OCI-LY7 (cell line): ENCODE measurements around the gene DHRSX.

ENCODE experiments used
- CTCF ChIP-seq: fragments of 200-600 bp; sonication (generic); conservative IDR thresholded peaks from 2 replicates; pipeline ENCODE4 v1.5.1; 2014; ENCODE audit warnings: mild to moderate bottlenecking, antibody characterized with exemption, low read length, moderate library complexity, mixed read lengths
- EZH2phosphoT487 ChIP-seq: fragments of 200-600 bp; sonication (generic); IDR thresholded peaks from 2 replicates; pipeline ENCODE4 v1.6.1; 2018; ENCODE audit warnings: low read depth, borderline replicate concordance, mild to moderate bottlenecking, mixed run types, antibody characterized with exemption, low read length, moderate library complexity, mixed read lengths

GRCh38 chrX:2263203-2263602, 237.6 kb downstream of the DHRSX start:
- TF ChIP-seq CTCF (no peak), EZH2phosphoT487 (no peak)
